Adrenal gland (tissue), 12 donors: ENCODE measurements around the gene PACSIN2. TPM values are rescaled to one million over a fixed set of nuclear protein-coding genes. Genes with fewer than 3 reads are reported as not detected.

ENCODE experiments used
- DNase-seq, 7 donors: peaks; one replicate each; pipeline ENCODE4 v3.0.0-alpha.2; 2019 to 2020
- H3K27ac ChIP-seq, 5 donors: fragments of 200-600 bp; sonication (generic) in 4 of 5; 1 replicate in 3 of 5; 2 replicates in 2 of 5; pipeline versions ENCODE4 v1.5.1 to v1.8.0; 2016 to 2020; ENCODE audit warnings: mild to moderate bottlenecking in 1 of 5
- H3K27me3 ChIP-seq: fragments of 200-600 bp; 2 replicates; pipeline ENCODE4 v1.8.0; 2021
- H3K36me3 ChIP-seq, 2 donors: fragments of 200-600 bp; replicated peaks in 1 of 2; 1 replicate in 1 of 2; 2 replicates in 1 of 2; pipeline versions ENCODE4 v1.5.1 to v1.8.0; 2018 to 2022
- H3K4me1 ChIP-seq, 2 donors: fragments of 200-600 bp; replicated peaks in 1 of 2; 1 replicate in 1 of 2; 2 replicates in 1 of 2; pipeline versions ENCODE4 v1.5.1 to v1.8.0; 2018 to 2021
- H3K4me3 ChIP-seq, 4 donors: fragments of 200-600 bp; sonication (generic) in 3 of 4; one replicate each; pipeline ENCODE4 v1.5.1; 2016 to 2018
- H3K9me3 ChIP-seq, 3 donors: fragments of 200-600 bp; sonication (generic) in 1 of 3; replicated peaks in 1 of 3; 1 replicate in 2 of 3; 2 replicates in 1 of 3; pipeline versions ENCODE4 v1.5.1 to v1.8.0; 2016 to 2021
- POLR2A ChIP-seq, 2 donors: fragments of 450-650 bp; IDR thresholded peaks; one replicate each; pipeline ENCODE4 v1.6.1; 2017; ENCODE audit warnings: antibody characterized with exemption in 2 of 2, mild to moderate bottlenecking in 2 of 2, moderate library complexity in 1 of 2
- WGBS, 4 donors: extraction: QIAGEN DNeasy Blood & Tissue Kit in 2 of 4; methylation state at CpG; one replicate each; pipeline versions ENCODE4 v1.1.5 to v1.1.7; 2013 to 2017; 5-methylcytosine and 5-hydroxymethylcytosine counted together
- intact Hi-C, 2 donors: fragments of 100-400 bp; cut with DNase I; formaldehyde crosslinking; loops; one replicate each; pipeline versions ENCODE4 v1.14.1 to v1.15.0; 2022 to 2023
- polyA plus RNA-seq, 3 donors: library from polyadenylated mRNA; stranded (reverse); fragments of 200-250 nt in 2 of 3; fragments of 350-450 nt in 1 of 3; fragmentation: Illumina TruSeq in 1 of 3; extraction: RNeasy Lipid Tissue Mini Kit (QIAGEN cat#74804) in 1 of 3; gene quantifications; one replicate each; pipeline ENCODE4 v1.2.3, GENCODE V29; 2013 to 2014
- total RNA-seq, 9 donors: library from RNA; depleted of rRNA in 4 of 9; stranded (reverse); fragments of >200 nt in 4 of 9; fragments of 120-200 nt in 1 of 9; fragmentation: NEBNext Ultra II Directional in 1 of 9; extraction: Animal tissue kit (Norgen Biotek cat#: 25700) in 1 of 9; gene quantifications; one replicate each; pipeline versions ENCODE4 v1.1.0 to v1.2.4, GENCODE V29; 2013 to 2023
- TF ChIP-seq, protein P1 (sequence below), 6 experiments: fragments of 450-650 bp in 4 of 6; fragments of 200-600 bp in 2 of 6; sonication (generic) in 1 of 6; IDR thresholded peaks; 1 replicate in 5 of 6; 2 replicates in 1 of 6; pipeline versions ENCODE4 v1.5.1 to v1.8.0; 2016 to 2021; ENCODE audit warnings: antibody characterized with exemption in 6 of 6, mild to moderate bottlenecking in 2 of 6, moderate library complexity in 1 of 6
- donor health status: healthy with polysubstance abuse.
- donor health status: Bipolar disorder and iron deficiency.
- donor health status: DM: yes; HTN: yes; CAD: no.
- donor health status: DM: no; HTN: no; CAD: no.
- donor health status: DM: no; HTN: no; CAD: no.
- donor health status: DM: yes; HTN: yes; CAD: no.

Gene PACSIN2
- total and polyA plus RNA-seq, 12 donors: 29.8 to 186 (median 115) TPM

GRCh38 chr22:42969348-42969975 lies 45.5 kb downstream of the PACSIN2 start:
- Histone ChIP-seq H3K9me3 (no peaks in the 10 kb centered on the region), H3K4me3 (no peak overlapping the region), H3K27me3 (no peaks in the 10 kb centered on the region), H3K4me1 (peaks cover 8 to 19% of the 10 kb centered on the region in 2 donors), H3K27ac (peak overlapping the region in 1 of 5 donors; percentile 52), H3K36me3 (no peaks in the 10 kb centered on the region)
- peak in 1 of 7 donors; percentile 27 for DNase-seq
- intact Hi-C loops: no loop called here
- WGBS, 4 donors: 81 to 92% (median 83%) methylated on average over 12 of the region's 12 CpGs
- TF ChIP-seq, protein P1, sequence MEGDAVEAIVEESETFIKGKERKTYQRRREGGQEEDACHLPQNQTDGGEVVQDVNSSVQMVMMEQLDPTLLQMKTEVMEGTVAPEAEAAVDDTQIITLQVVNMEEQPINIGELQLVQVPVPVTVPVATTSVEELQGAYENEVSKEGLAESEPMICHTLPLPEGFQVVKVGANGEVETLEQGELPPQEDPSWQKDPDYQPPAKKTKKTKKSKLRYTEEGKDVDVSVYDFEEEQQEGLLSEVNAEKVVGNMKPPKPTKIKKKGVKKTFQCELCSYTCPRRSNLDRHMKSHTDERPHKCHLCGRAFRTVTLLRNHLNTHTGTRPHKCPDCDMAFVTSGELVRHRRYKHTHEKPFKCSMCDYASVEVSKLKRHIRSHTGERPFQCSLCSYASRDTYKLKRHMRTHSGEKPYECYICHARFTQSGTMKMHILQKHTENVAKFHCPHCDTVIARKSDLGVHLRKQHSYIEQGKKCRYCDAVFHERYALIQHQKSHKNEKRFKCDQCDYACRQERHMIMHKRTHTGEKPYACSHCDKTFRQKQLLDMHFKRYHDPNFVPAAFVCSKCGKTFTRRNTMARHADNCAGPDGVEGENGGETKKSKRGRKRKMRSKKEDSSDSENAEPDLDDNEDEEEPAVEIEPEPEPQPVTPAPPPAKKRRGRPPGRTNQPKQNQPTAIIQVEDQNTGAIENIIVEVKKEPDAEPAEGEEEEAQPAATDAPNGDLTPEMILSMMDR (IDR thresholded peaks at IDR 0.05): no peak
- TF ChIP-seq POLR2A (IDR thresholded peaks at IDR 0.05): no peak

DNA sequence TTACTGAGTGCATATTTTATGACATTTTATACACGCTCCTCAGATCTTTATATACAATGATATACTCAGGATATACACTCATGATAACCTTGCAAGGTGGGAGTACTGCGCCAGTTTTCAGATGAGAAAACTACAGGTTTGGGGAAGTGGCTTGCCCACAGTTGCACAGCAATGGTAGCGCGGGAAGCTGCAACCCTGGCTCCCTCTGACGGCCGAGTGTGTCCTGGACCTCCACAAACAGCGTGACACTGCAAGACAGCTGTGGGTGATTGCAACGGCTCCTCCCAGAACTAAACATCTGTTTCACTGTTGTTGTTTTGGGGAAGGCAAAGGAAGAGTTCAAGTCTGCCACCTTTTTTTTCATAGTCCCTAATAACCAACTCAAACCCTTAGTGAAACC lies 47.0 kb downstream of the PACSIN2 start:
- peaks cover 6 to 12% of the 10 kb centered on the region in 2 donors for H3K4me1 ChIP-seq
- intact Hi-C loops: no loop called here
- H3K9me3 ChIP-seq: no peaks in the 10 kb centered on the region
- WGBS, 4 donors: 53 to 76% (median 68%) methylated on average over 5 to 8 of the region's 8 CpGs
- no peak overlapping the region for H3K4me3 ChIP-seq
- peak in 2 of 7 donors; percentile 38 to 72 for DNase-seq
- no peak overlapping the region for H3K27ac ChIP-seq
- no peaks in the 10 kb centered on the region for H3K36me3 ChIP-seq
- H3K27me3 ChIP-seq: no peaks in the 10 kb centered on the region
- TF ChIP-seq, protein P1 (IDR thresholded peaks at IDR 0.05): peak in 1 of 6 experiments; percentile 29
- no peak for TF ChIP-seq POLR2A (IDR thresholded peaks at IDR 0.05)

DNA sequence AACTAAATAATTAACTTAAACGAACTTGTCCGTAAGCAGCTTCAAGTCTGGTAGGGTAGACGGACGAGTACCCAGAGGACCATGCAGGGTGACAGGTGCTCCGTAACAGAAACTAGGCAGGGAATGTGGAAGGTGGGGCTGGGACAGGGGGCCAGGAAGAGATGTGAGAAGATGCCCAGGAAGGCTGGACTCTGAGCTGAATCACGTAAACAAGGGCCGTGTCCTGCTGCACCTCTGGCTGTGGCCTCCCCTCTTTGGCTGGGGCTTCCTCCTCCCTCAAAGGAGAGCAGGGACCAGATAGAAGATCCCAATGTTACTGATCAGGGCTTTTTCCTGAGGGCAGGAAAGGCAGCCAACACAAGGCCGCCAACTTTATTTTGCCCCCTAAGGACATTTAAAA lies 47.9 kb downstream of the PACSIN2 start:
- H3K36me3 ChIP-seq: no peaks in the 10 kb centered on the region
- H3K4me1 ChIP-seq: peaks cover 12 to 16% of the 10 kb centered on the region in 2 donors
- H3K27ac ChIP-seq: no peak overlapping the region
- H3K27me3 ChIP-seq: no peaks in the 10 kb centered on the region
- 92 to 94% (median 93%) methylated on average over 8 of the region's 8 CpGs for WGBS, 4 donors
- H3K4me3 ChIP-seq: no peak overlapping the region
- no peaks in the 10 kb centered on the region for H3K9me3 ChIP-seq
- TF ChIP-seq, protein P1 (IDR thresholded peaks at IDR 0.05): no peak
- no peak for TF ChIP-seq POLR2A (IDR thresholded peaks at IDR 0.05)
- DNase-seq: peak in 1 of 7 donors; percentile 33
- intact Hi-C loops: no loop called here

- Histone ChIP-seq H3K27me3 (no peaks in the 10 kb centered on the region), H3K4me3 (no peak overlapping the region), H3K4me1 (peaks cover 17 to 21% of the 10 kb centered on the region in 2 donors), H3K36me3 (no peaks in the 10 kb centered on the region), H3K9me3 (no peaks in the 10 kb centered on the region), H3K27ac (no peak overlapping the region)
- intact Hi-C loops: no loop called here
- whole genome bisulfite sequencing, 4 donors: 87 to 96% (median 93%) methylated on average over 1 of the region's 1 CpG
- no peak for DNase-seq
- no peak for TF ChIP-seq POLR2A (IDR thresholded peaks at IDR 0.05)
- TF ChIP-seq, protein P1 (IDR thresholded peaks at IDR 0.05): no peak
These were observed 48.5 kb downstream of the PACSIN2 start for GRCh38 chr22:42966497-42966896.
